PFSK-1 (cell line): ENCODE data around the gene FKBP8.

Experiments
- POLR2AphosphoS5 ChIP-seq: IDR thresholded peaks from 2 replicates; pipeline ENCODE4 v1.6.1; 2012; ENCODE audit warnings: low read depth, mild to moderate bottlenecking, control low read depth, low read length, moderate library complexity
- SIN3A ChIP-seq: IDR thresholded peaks from 2 replicates; pipeline ENCODE4 v1.6.1; 2012; ENCODE audit warnings: mild to moderate bottlenecking, low read length, moderate library complexity, borderline replicate concordance; ENCODE audit not compliant: insufficient read depth
- TF ChIP-seq, protein P1 (sequence below), 2 experiments: IDR thresholded peaks; 2 replicates each; pipeline versions ENCODE4 v1.6.1 to v1.8.0; 2011 to 2012; ENCODE audit warnings: low read depth in 2 of 2, low read length in 2 of 2, control low read depth in 1 of 2, inconsistent platforms in 1 of 2, mild to moderate bottlenecking in 1 of 2, moderate library complexity in 1 of 2; ENCODE audit not compliant: insufficient read depth in 1 of 2

DNA sequence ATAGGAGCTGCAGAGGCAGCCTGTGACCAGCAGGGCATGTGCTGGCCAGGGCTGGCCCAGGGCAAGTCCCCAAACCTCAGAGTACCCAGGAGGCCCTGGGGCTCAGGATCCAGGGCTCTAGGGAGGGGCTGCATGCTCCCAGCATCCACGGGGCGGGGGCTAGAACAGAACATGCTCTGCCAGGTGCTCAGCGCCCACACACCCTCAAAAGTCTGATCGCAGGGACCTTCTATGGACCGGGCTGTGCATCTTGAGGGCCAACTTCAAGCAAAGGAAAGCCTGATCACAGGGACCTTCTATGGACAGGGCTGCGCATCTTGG is 55.0 kb downstream of the FKBP8 start:
- TF ChIP-seq POLR2AphosphoS5 (no peak), SIN3A (no peak)
- TF ChIP-seq, protein P1, sequence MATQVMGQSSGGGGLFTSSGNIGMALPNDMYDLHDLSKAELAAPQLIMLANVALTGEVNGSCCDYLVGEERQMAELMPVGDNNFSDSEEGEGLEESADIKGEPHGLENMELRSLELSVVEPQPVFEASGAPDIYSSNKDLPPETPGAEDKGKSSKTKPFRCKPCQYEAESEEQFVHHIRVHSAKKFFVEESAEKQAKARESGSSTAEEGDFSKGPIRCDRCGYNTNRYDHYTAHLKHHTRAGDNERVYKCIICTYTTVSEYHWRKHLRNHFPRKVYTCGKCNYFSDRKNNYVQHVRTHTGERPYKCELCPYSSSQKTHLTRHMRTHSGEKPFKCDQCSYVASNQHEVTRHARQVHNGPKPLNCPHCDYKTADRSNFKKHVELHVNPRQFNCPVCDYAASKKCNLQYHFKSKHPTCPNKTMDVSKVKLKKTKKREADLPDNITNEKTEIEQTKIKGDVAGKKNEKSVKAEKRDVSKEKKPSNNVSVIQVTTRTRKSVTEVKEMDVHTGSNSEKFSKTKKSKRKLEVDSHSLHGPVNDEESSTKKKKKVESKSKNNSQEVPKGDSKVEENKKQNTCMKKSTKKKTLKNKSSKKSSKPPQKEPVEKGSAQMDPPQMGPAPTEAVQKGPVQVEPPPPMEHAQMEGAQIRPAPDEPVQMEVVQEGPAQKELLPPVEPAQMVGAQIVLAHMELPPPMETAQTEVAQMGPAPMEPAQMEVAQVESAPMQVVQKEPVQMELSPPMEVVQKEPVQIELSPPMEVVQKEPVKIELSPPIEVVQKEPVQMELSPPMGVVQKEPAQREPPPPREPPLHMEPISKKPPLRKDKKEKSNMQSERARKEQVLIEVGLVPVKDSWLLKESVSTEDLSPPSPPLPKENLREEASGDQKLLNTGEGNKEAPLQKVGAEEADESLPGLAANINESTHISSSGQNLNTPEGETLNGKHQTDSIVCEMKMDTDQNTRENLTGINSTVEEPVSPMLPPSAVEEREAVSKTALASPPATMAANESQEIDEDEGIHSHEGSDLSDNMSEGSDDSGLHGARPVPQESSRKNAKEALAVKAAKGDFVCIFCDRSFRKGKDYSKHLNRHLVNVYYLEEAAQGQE (IDR thresholded peaks at IDR 0.05; ENCODE audit: insufficient read depth in 1 of 2, low read depth in 2 of 2, low read length in 2 of 2) = no peak
